Measurements from ENCODE around the gene FGD4.

The FGD4 gene

DNA sequence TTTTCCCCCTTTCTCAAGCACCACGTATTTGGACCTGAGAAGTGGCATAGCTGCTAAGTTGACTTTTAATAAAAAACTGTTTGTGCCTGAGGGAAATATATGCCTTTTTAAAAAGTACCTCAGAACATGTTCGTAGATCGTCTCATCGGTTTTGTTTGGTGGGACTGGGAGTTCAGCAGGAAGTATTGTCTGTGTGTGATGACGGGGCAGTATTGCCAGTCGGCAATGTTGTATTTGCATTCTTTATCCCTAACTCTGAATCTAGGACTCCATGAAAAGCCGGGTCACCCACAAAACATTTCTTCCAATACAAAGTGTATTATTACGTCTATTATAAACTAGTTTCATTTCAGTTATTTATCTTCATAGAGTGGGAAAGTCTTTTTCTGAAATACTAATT is 19.7 kb upstream of the FGD4 start:
- no peak overlapping the region for H3K9ac ChIP-seq (ENCODE audit: low read length)
- no peaks in the 10 kb centered on the region for H3K27me3 ChIP-seq (ENCODE audit: control insufficient read depth, insufficient read depth, low read length)
- H3K4me3 ChIP-seq (ENCODE audit: low read length), result no peak overlapping the region

DNA sequence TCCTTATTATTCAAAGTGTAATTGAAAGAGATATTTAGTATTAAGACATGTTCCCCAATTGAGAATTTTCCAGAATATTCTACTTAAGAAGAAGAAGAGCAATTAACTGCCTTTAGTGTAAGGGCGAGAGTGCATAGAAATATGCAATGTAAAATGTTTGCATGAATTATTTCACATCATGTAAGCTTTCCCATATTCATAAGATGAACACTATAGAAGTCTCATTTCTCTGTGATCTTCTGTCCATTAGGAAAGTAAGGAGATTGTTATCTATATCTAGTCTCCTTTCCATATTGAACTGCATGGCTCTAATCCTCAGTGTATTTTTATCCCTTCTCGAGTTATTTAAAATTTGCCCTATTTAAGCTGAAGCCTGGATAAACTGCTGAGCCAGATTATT is 17.1 kb upstream of the FGD4 start:
- H3K4me1 ChIP-seq (ENCODE audit: control insufficient read depth, low read depth, low read length), result peaks cover 4% of the 10 kb centered on the region
- no peak overlapping the region for H3K27ac ChIP-seq (ENCODE audit: low read length)
- H3K27me3 ChIP-seq (ENCODE audit: control insufficient read depth, insufficient read depth, low read length), result no peaks in the 10 kb centered on the region
- H3K9me3 ChIP-seq (ENCODE audit: control insufficient read depth, low read depth, low read length), result no peaks in the 10 kb centered on the region
- H3K4me3 ChIP-seq (ENCODE audit: low read length), result no peak overlapping the region
- no peak overlapping the region for H3K9ac ChIP-seq (ENCODE audit: low read length)
- no peaks in the 10 kb centered on the region for H3K36me3 ChIP-seq (ENCODE audit: control insufficient read depth, low read depth, low read length)

More for the DNA sequence above, 19.7 kb upstream of the FGD4 start:
- no peaks in the 10 kb centered on the region for H3K36me3 ChIP-seq (ENCODE audit: control insufficient read depth, low read depth, low read length)
- no peaks in the 10 kb centered on the region for H3K9me3 ChIP-seq (ENCODE audit: control insufficient read depth, low read depth, low read length)
- peaks cover 9% of the 10 kb centered on the region for H3K4me1 ChIP-seq (ENCODE audit: control insufficient read depth, low read depth, low read length)
- no peak overlapping the region for H3K27ac ChIP-seq (ENCODE audit: low read length)

DNA sequence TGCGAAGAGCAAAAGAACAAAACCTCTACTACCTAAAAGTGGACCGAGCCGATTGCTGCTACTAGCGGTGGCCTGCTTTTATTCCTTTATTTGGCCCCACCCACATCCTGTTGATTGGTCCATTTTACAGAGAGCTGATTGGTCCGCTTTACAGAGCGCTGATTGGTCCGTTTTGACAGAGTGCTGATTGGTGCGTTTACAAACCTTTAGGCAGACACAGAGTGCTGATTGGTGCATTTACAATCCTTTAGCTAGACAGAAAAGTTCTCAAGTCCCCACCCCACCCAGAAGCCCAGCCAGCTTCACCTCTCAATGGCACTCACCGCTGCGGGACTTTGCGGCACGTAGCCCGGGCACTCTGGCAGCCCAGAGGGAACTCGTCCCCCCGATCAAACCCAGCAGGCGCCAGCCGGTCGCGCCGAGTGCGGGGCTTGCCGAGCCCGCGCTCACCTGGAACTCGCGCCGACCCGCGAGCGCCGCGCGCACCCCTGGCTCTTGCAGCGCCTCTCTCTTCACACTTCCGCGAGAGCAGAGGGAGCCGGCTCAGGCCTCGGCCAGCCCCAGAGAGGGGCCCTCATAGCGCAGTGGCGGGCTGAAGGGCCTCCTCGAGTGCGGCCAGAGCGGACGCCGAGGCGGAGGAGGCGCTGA is 8.7 kb upstream of the FGD4 start:
- no peak overlapping the region for H3K4me3 ChIP-seq (ENCODE audit: low read length)
- H3K9me3 ChIP-seq (ENCODE audit: control insufficient read depth, low read depth, low read length), result no peaks in the 10 kb centered on the region
- H3K27me3 ChIP-seq (ENCODE audit: control insufficient read depth, insufficient read depth, low read length), result no peaks in the 10 kb centered on the region
- no peak overlapping the region for H3K9ac ChIP-seq (ENCODE audit: low read length)
- H3K36me3 ChIP-seq (ENCODE audit: control insufficient read depth, low read depth, low read length), result no peaks in the 10 kb centered on the region
- peaks cover 7% of the 10 kb centered on the region for H3K4me1 ChIP-seq (ENCODE audit: control insufficient read depth, low read depth, low read length)
- H3K27ac ChIP-seq (ENCODE audit: low read length), result no peak overlapping the region

DNA sequence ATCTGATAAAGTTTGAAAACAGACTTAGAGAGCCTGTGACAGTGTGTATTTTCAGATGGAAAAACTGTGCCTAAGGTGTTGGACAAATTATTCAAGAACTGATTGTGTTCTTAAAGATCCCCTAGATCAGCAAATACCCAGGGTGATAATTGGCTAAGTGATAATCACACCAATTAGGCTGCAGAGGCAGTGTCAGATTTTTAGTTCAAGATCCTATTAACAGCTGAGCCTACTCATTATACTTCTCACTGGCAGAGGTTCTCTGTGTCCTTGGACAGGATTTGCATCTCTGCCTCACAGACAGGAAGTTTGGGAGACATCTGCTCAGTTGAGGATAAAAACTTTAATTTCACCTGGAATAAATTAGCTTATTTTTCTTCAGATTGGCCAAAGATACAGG is 4.3 kb upstream of the FGD4 start:
- no peaks in the 10 kb centered on the region for H3K36me3 ChIP-seq (ENCODE audit: control insufficient read depth, low read depth, low read length)
- H3K27ac ChIP-seq (ENCODE audit: low read length), result no peak overlapping the region
- no peak overlapping the region for H3K4me3 ChIP-seq (ENCODE audit: low read length)
- peaks cover 23% of the 10 kb centered on the region for H3K4me1 ChIP-seq (ENCODE audit: control insufficient read depth, low read depth, low read length)
- H3K9ac ChIP-seq (ENCODE audit: low read length), result no peak overlapping the region
- H3K27me3 ChIP-seq (ENCODE audit: control insufficient read depth, insufficient read depth, low read length), result no peaks in the 10 kb centered on the region
- no peaks in the 10 kb centered on the region for H3K9me3 ChIP-seq (ENCODE audit: control insufficient read depth, low read depth, low read length)

DNA sequence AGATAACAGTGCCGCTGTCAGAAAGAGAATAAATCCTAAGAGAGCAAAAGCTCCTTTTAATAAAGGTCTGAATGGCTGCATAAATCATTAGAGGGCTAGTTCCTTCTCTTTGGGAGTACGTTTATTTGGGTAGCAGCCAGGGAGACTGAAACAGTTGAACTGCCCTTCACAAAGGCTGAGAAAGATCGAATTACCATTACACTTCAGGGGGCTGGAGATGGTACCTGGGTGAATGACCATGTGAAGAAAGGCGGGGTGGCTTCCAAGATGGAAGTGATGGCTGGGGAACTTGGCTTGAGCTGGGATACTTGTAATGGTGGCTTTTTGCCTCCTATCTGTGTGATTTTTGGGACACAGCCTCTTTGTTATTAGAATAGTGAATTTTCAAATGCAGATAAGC is 1.7 kb upstream of the FGD4 start:
- H3K36me3 ChIP-seq (ENCODE audit: control insufficient read depth, low read depth, low read length), result peaks cover 1% of the 10 kb centered on the region
- no peak overlapping the region for H3K27ac ChIP-seq (ENCODE audit: low read length)
- no peak overlapping the region for H3K4me3 ChIP-seq (ENCODE audit: low read length)
- peaks cover 23% of the 10 kb centered on the region for H3K4me1 ChIP-seq (ENCODE audit: control insufficient read depth, low read depth, low read length)
- no peak overlapping the region for H3K9ac ChIP-seq (ENCODE audit: low read length)
- H3K27me3 ChIP-seq (ENCODE audit: control insufficient read depth, insufficient read depth, low read length), result peaks cover 7% of the 10 kb centered on the region
- no peaks in the 10 kb centered on the region for H3K9me3 ChIP-seq (ENCODE audit: control insufficient read depth, low read depth, low read length)

DNA sequence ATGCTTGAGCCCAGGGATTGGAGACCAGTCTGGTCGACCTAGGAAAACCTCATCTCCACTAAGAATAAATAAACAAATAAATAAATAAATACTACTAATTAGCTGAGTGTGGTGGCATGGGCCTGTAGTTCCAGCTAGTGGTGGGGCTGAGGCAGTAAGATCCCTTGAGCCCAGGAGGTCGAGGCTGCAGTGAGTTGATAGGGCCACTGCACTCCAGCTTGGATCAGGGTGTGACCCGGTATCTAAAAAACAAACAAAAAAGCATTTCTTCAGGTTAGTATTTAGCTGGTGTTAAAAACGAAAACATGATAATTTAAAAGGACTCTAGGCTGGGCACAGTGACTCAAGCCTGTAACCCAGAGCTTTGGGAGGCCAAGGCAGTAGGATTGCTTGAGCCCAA is 1.2 kb upstream of the FGD4 start:
- Histone ChIP-seq H3K4me1 (ENCODE audit: control insufficient read depth, low read depth, low read length) (peaks cover 23% of the 10 kb centered on the region), H3K27me3 (ENCODE audit: control insufficient read depth, insufficient read depth, low read length) (peaks cover 7% of the 10 kb centered on the region), H3K27ac (ENCODE audit: low read length) (no peak overlapping the region), H3K9me3 (ENCODE audit: control insufficient read depth, low read depth, low read length) (no peaks in the 10 kb centered on the region), H3K9ac (ENCODE audit: low read length) (no peak overlapping the region), H3K4me3 (ENCODE audit: low read length) (peak overlapping the region; percentile 81), H3K36me3 (ENCODE audit: control insufficient read depth, low read depth, low read length) (peaks cover 6% of the 10 kb centered on the region)

DNA sequence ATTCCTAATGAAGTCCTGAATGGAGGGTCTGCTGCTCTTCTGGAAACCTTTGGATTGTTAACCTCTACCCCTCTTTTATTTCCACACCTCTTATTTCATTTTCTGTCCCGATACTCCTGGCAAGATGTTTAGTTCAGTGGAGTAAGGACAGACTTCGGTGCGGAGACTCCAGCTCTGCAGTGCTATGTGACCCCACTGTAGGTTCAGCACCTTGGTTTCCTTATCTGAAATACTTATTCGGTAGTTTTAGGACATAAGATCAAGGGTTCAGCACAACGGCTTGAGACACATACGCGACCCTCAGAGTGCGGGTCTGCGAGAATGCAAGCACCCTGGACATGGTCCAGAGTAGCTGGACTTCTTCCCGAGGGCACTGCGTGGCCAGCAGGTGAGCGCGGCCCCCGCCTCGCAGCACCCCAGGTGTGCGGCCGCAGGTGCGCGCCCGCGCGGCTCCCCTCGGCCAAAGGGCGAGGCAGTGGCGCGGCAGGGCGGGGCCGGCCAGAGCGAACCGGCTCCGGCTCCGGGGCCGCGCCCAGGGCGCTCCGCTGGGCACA is 465 bp upstream of the FGD4 start:
- peaks cover 23% of the 10 kb centered on the region for H3K4me1 ChIP-seq (ENCODE audit: control insufficient read depth, low read depth, low read length)
- peaks cover 7% of the 10 kb centered on the region for H3K27me3 ChIP-seq (ENCODE audit: control insufficient read depth, insufficient read depth, low read length)
- H3K4me3 ChIP-seq (ENCODE audit: low read length), result peak overlapping the region; percentile 81
- peak overlapping the region; percentile 74 for H3K9ac ChIP-seq (ENCODE audit: low read length)
- peak overlapping the region; percentile 81 for H3K27ac ChIP-seq (ENCODE audit: low read length)
- peaks cover 6% of the 10 kb centered on the region for H3K36me3 ChIP-seq (ENCODE audit: control insufficient read depth, low read depth, low read length)
- H3K9me3 ChIP-seq (ENCODE audit: control insufficient read depth, low read depth, low read length), result no peaks in the 10 kb centered on the region

DNA sequence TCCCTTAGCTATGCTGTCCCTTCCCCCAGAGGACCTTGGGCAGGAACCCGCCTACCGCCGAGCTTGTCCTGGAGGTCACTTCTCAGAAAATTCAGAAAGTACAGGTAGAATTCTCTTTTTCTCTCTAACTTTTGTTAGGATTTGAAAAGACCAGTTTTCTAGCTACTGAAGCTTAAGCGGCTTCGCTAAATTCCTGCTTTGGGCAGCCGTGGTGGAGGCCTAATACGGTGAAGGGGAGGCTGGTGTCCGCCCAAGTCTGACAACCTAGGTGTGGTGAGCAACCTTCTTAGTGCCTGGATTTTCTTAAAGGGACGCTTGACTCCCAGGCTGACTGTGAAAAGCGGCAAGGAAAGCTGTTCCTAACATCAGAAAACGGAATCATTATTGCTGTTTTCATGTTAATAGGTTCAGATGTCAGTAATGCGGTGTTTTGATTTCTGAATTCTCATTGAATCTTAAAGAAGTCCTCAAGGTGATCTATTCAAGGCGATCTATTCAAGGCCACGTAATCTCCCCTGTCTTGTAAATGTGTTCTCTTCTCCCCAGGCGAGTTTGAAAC is 835 bp downstream of the FGD4 start:
- Histone ChIP-seq H3K9ac (ENCODE audit: low read length) (peak overlapping the region; percentile 74), H3K27ac (ENCODE audit: low read length) (peak overlapping the region; percentile 47), H3K27me3 (ENCODE audit: control insufficient read depth, insufficient read depth, low read length) (peaks cover 7% of the 10 kb centered on the region), H3K4me1 (ENCODE audit: control insufficient read depth, low read depth, low read length) (peaks cover 21% of the 10 kb centered on the region), H3K9me3 (ENCODE audit: control insufficient read depth, low read depth, low read length) (no peaks in the 10 kb centered on the region), H3K4me3 (ENCODE audit: low read length) (peak overlapping the region; percentile 81), H3K36me3 (ENCODE audit: control insufficient read depth, low read depth, low read length) (peaks cover 6% of the 10 kb centered on the region)

DNA sequence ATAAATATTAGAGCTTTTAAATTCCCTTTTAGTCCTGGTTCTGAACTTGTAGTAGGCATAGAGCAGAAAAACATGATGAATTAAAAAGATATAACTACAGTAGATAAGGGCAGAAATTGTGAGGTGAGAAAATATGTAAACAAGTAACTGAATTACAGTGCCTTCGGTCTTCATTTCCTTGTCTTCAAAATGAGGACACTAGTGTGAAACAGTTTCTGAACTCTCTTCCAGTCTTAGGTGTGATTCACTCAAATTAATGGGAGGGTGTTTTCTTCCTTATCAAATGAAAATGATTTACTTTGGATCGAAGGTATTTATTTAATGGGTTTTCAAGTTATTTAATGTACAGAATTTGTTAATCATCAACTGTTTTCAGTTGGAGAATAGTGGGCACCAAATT is 1.5 kb downstream of the FGD4 start:
- H3K4me3 ChIP-seq (ENCODE audit: low read length), result peak overlapping the region; percentile 81
- peak overlapping the region; percentile 74 for H3K9ac ChIP-seq (ENCODE audit: low read length)
- peak overlapping the region; percentile 29 for H3K27ac ChIP-seq (ENCODE audit: low read length)
- no peaks in the 10 kb centered on the region for H3K9me3 ChIP-seq (ENCODE audit: control insufficient read depth, low read depth, low read length)
- peaks cover 6% of the 10 kb centered on the region for H3K36me3 ChIP-seq (ENCODE audit: control insufficient read depth, low read depth, low read length)
- peaks cover 7% of the 10 kb centered on the region for H3K27me3 ChIP-seq (ENCODE audit: control insufficient read depth, insufficient read depth, low read length)
- H3K4me1 ChIP-seq (ENCODE audit: control insufficient read depth, low read depth, low read length), result peaks cover 24% of the 10 kb centered on the region

DNA sequence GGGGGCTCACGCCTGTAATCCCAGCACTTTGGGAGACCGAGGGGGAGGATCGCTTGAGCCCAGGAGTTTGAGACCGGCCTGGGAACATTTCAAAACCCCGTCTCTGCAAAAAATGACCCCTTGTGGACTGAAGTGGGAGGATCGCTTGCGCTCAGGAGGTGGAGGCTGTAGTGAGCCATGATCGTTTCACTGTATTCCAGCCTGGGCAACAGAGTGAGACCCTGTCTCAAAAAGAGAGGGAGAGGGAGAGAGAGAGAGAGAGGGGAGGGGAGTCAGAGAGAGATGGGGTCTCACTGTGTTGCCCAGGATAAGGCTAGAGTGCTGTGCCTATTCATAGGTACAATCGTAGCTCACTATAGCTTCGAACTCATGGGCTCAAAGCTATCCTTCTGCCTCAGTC is 2.8 kb downstream of the FGD4 start:
- no peaks in the 10 kb centered on the region for H3K9me3 ChIP-seq (ENCODE audit: control insufficient read depth, low read depth, low read length)
- peaks cover 24% of the 10 kb centered on the region for H3K4me1 ChIP-seq (ENCODE audit: control insufficient read depth, low read depth, low read length)
- no peak overlapping the region for H3K27ac ChIP-seq (ENCODE audit: low read length)
- peak overlapping the region; percentile 22 for H3K4me3 ChIP-seq (ENCODE audit: low read length)
- peaks cover 6% of the 10 kb centered on the region for H3K36me3 ChIP-seq (ENCODE audit: control insufficient read depth, low read depth, low read length)
- H3K27me3 ChIP-seq (ENCODE audit: control insufficient read depth, insufficient read depth, low read length), result peaks cover 7% of the 10 kb centered on the region
- H3K9ac ChIP-seq (ENCODE audit: low read length), result no peak overlapping the region

DNA sequence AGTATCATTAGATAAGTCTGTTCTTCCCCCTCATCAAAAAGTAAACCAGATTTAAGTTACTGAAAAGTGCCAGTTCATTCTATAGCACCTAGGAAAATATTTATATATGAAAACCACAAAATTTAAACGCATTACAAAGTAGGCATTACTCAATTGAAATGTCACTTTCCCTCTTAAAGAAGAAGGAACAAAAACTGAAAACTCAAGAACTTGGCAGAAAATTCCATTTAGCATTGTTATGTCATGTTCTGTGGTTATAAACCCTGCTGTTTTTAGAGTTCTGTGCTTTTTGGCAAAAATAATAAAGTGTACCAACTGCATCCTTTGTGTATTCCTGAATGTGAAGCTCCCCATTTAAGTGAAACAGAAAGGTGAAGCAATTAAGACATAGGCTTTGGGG is 3.6 kb downstream of the FGD4 start:
- Histone ChIP-seq H3K4me1 (ENCODE audit: control insufficient read depth, low read depth, low read length) (peaks cover 16% of the 10 kb centered on the region), H3K9ac (ENCODE audit: low read length) (no peak overlapping the region), H3K4me3 (ENCODE audit: low read length) (peak overlapping the region; percentile 22), H3K36me3 (ENCODE audit: control insufficient read depth, low read depth, low read length) (peaks cover 6% of the 10 kb centered on the region), H3K27me3 (ENCODE audit: control insufficient read depth, insufficient read depth, low read length) (peaks cover 7% of the 10 kb centered on the region), H3K9me3 (ENCODE audit: control insufficient read depth, low read depth, low read length) (no peaks in the 10 kb centered on the region), H3K27ac (ENCODE audit: low read length) (no peak overlapping the region)

DNA sequence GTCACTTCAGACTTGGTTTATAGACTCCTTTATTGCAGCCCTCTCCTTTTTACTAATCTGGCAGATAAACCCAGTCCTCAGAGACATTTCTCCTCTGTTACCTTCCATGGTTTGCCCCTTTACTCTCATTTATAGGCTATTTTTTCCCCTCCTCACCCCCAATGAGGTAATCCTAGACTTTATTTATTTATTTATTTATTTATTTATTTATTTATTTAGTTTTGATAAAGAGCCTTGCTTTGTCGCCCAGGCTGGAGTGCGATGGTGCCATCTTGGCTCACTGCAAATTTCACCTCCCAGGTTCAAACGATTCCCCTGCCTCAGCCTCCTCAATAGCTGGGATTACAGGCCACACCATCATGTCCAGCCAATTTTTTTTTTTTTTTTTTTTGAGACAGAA is 8.4 kb downstream of the FGD4 start:
- H3K27me3 ChIP-seq (ENCODE audit: control insufficient read depth, insufficient read depth, low read length), result no peaks in the 10 kb centered on the region
- no peak overlapping the region for H3K4me3 ChIP-seq (ENCODE audit: low read length)
- no peak overlapping the region for H3K9ac ChIP-seq (ENCODE audit: low read length)
- no peak overlapping the region for H3K27ac ChIP-seq (ENCODE audit: low read length)
- H3K4me1 ChIP-seq (ENCODE audit: control insufficient read depth, low read depth, low read length), result peaks cover 8% of the 10 kb centered on the region
- no peaks in the 10 kb centered on the region for H3K9me3 ChIP-seq (ENCODE audit: control insufficient read depth, low read depth, low read length)
- H3K36me3 ChIP-seq (ENCODE audit: control insufficient read depth, low read depth, low read length), result peaks cover 9% of the 10 kb centered on the region

Measured in iPS-18a (cell line).